Neural cell (in vitro differentiated cells): ENCODE results near the gene TMEM132C.
A peak's percentile ranks its signal among the peaks of the same experiment; 100 is the strongest.

Experiments used
- CTCF ChIP-seq: fragments of 450-650 bp; IDR thresholded peaks from 2 replicates; pipeline ENCODE4 v1.5.1; 2014; ENCODE audit warnings: antibody characterized with exemption, mild to moderate bottlenecking, moderate library complexity; ENCODE audit not compliant: poor library complexity, severe bottlenecking
- EP300 ChIP-seq: fragments of 450-650 bp; conservative IDR thresholded peaks from 2 replicates; pipeline ENCODE4 v1.6.1; 2014; ENCODE audit warnings: antibody characterized with exemption, mild to moderate bottlenecking, moderate library complexity; ENCODE audit not compliant: poor library complexity, severe bottlenecking
- POLR2AphosphoS5 ChIP-seq: IDR thresholded peaks from 2 replicates; pipeline ENCODE4 v1.6.1; 2012
- RAD21 ChIP-seq: fragments of 450-650 bp; conservative IDR thresholded peaks from 2 replicates; pipeline ENCODE4 v1.6.1; 2014; ENCODE audit warnings: antibody characterized with exemption, mild to moderate bottlenecking, moderate library complexity
- REST ChIP-seq: IDR thresholded peaks from 2 replicates; pipeline ENCODE4 v1.6.1; 2012; ENCODE audit warnings: borderline replicate concordance
- SMC3 ChIP-seq: fragments of 450-650 bp; conservative IDR thresholded peaks from 2 replicates; pipeline ENCODE4 v1.6.1; 2014; ENCODE audit warnings: antibody characterized with exemption, mild to moderate bottlenecking, moderate library complexity; ENCODE audit not compliant: poor library complexity
- TAF1 ChIP-seq: IDR thresholded peaks from 2 replicates; pipeline ENCODE4 v1.6.1; 2012; ENCODE audit warnings: low read depth

GRCh38 chr12:128326406-128326805 lies 59.4 kb downstream of the TMEM132C start:
- TF ChIP-seq CTCF (no peak), SMC3 (peak; percentile 32), RAD21 (no peak), REST (peak; percentile 77), TAF1 (no peak), POLR2AphosphoS5 (peak; percentile 25), EP300 (peak; percentile 47)
